OCI-LY3 (cell line): ENCODE data around the gene UBQLN4.

Experiments
- H2AFZ ChIP-seq: fragments of 200-600, 300-600 bp; shearing (Covaris generic); 2 replicates; pipeline ENCODE4 v1.6.0; 2014; ENCODE audit warnings: antibody characterized with exemption, low read depth, low read length
- H3K27ac ChIP-seq: fragments of 200-600, 300-600 bp; sonication (generic); 2 replicates; pipeline ENCODE4 v1.5.1; 2014; ENCODE audit warnings: mild to moderate bottlenecking, low read length, moderate library complexity, mixed read lengths
- H3K27me3 ChIP-seq: fragments of 200-600, 300-600 bp; sonication (generic); 2 replicates; pipeline ENCODE4 v1.6.1; 2014; ENCODE audit warnings: low read depth, low read length, mixed read lengths
- H3K36me3 ChIP-seq: fragments of 200-600, 300-600 bp; sonication (generic); replicated peaks from 2 replicates; pipeline ENCODE3; 2014; ENCODE audit warnings: low read depth, low read length, mixed read lengths
- H3K4me1 ChIP-seq: fragments of 300-600, 200-600 bp; sonication (generic); 2 replicates; pipeline ENCODE4 v1.6.1; 2014; ENCODE audit warnings: low read length, mixed read lengths
- H3K4me2 ChIP-seq: fragments of 200-600, 300-600 bp; sonication (generic); 2 replicates; pipeline ENCODE4 v1.6.1; 2014; ENCODE audit warnings: low read length, mixed read lengths
- H3K4me3 ChIP-seq: fragments of 300-600, 200-600 bp; sonication (generic); 2 replicates; pipeline ENCODE4 v1.5.1; 2014; ENCODE audit warnings: antibody characterized with exemption, mild to moderate bottlenecking, low read length, moderate library complexity
- H3K79me2 ChIP-seq: fragments of 300-600, 200-600 bp; shearing (Covaris generic); 2 replicates; pipeline ENCODE4 v1.6.1; 2014; ENCODE audit warnings: mild to moderate bottlenecking, low read length, mixed read lengths
- H3K9ac ChIP-seq: fragments of 300-600, 200-600 bp; shearing (Covaris generic); 2 replicates; pipeline ENCODE4 v1.6.0; 2014; ENCODE audit warnings: mild to moderate bottlenecking, low read length, moderate library complexity
- H3K9me3 ChIP-seq: fragments of 200-600, 300-600 bp; shearing (Covaris generic); 2 replicates; pipeline ENCODE4 v1.6.1; 2014; ENCODE audit warnings: low read length, mixed read lengths; ENCODE audit not compliant: insufficient read depth
- H4K20me1 ChIP-seq: fragments of 200-600, 300-600 bp; sonication (generic); 2 replicates; pipeline ENCODE4 v1.6.1; 2016; ENCODE audit warnings: low read length, mixed read lengths; ENCODE audit not compliant: insufficient read depth
- EZH2phosphoT487 ChIP-seq: fragments of 200-600 bp; shearing (Covaris generic); IDR thresholded peaks from 2 replicates; pipeline ENCODE4 v1.6.1; 2018; ENCODE audit warnings: antibody characterized with exemption, mixed run types, low read depth
- TF ChIP-seq, protein P1 (sequence below): fragments of 200-600, 300-600 bp; sonication (generic); IDR thresholded peaks from 2 replicates; pipeline ENCODE4 v1.5.1; 2014; ENCODE audit warnings: antibody characterized with exemption, low read length, low read depth

The UBQLN4 gene

DNA sequence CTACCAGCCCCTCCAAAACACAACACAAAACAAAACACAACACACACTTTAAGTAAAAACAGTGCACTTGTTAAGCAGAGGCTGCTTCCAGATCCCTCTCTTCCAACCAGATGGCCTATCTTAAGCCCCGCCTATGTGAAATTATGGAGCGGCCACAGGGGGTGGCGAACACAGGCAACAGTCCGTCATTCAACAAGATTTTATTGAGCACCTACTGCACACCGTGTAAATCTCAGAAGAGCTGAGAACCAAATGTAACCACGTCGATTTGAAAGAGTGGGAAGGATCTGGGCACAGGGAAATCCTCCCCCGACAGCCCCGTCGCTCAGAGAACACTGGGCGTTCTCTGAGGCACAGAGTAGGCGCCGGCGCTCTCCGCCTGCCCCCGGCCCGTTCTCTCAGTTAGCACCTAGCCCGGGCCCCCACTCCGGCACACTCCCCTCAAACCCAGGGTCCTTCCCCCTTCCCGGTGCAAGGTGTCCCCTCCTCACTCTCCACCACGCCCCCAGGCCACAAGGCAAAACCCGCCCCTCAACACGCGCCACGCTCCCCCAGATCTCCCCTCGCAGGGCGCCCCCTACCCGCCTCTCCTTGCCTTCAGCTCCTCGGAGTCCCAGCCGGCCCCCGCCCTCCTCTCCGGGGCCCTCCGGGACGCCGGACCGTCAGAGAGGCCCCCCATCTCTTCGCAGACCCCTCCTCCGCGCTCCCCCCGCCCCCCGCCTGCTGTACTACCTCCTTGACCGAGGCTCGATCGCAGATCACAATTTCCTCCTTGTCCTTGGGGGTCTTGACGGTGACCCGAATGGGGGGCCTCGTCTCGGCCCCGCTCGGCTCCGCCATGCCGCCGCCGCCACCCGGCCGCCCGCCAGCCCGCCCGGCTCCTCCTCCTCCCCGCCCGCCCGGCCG lies 483 bp downstream of the UBQLN4 start:
- TF ChIP-seq, protein P1, sequence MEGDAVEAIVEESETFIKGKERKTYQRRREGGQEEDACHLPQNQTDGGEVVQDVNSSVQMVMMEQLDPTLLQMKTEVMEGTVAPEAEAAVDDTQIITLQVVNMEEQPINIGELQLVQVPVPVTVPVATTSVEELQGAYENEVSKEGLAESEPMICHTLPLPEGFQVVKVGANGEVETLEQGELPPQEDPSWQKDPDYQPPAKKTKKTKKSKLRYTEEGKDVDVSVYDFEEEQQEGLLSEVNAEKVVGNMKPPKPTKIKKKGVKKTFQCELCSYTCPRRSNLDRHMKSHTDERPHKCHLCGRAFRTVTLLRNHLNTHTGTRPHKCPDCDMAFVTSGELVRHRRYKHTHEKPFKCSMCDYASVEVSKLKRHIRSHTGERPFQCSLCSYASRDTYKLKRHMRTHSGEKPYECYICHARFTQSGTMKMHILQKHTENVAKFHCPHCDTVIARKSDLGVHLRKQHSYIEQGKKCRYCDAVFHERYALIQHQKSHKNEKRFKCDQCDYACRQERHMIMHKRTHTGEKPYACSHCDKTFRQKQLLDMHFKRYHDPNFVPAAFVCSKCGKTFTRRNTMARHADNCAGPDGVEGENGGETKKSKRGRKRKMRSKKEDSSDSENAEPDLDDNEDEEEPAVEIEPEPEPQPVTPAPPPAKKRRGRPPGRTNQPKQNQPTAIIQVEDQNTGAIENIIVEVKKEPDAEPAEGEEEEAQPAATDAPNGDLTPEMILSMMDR = peak; percentile 49
- TF ChIP-seq EZH2phosphoT487 = no peak
- no peaks in the 10 kb centered on the region for H4K20me1 ChIP-seq
- H3K9me3 ChIP-seq = no peaks in the 10 kb centered on the region
- H3K27ac ChIP-seq = peak overlapping the region; percentile 43
- peaks cover 12% of the 10 kb centered on the region for H3K4me1 ChIP-seq
- peak overlapping the region; percentile 77 for H3K4me2 ChIP-seq
- peak overlapping the region; percentile 48; the same call in 1 of the 2 replicates for H2AFZ ChIP-seq
- H3K79me2 ChIP-seq = peaks cover 21% of the 10 kb centered on the region
- peaks cover 15% of the 10 kb centered on the region for H3K36me3 ChIP-seq
- peak overlapping the region; percentile 86 for H3K4me3 ChIP-seq
- no peaks in the 10 kb centered on the region for H3K27me3 ChIP-seq
- H3K9ac ChIP-seq = peak overlapping the region; percentile 62

GRCh38 chr1:156051011-156051725 lies 2.4 kb downstream of the UBQLN4 start:
- TF ChIP-seq EZH2phosphoT487 = no peak
- TF ChIP-seq, protein P1 = no peak
- Histone ChIP-seq H2AFZ (no peak overlapping the region), H3K27me3 (no peaks in the 10 kb centered on the region), H3K4me2 (no peak overlapping the region), H3K36me3 (peaks cover 17% of the 10 kb centered on the region), H3K79me2 (peaks cover 21% of the 10 kb centered on the region), H3K9ac (no peak overlapping the region), H3K27ac (no peak overlapping the region), H3K4me1 (peaks cover 12% of the 10 kb centered on the region), H3K4me3 (no peak overlapping the region), H4K20me1 (no peaks in the 10 kb centered on the region), H3K9me3 (no peaks in the 10 kb centered on the region)

GRCh38 chr1:156050376-156050775 lies 3.2 kb downstream of the UBQLN4 start:
- no peak overlapping the region for H3K4me3 ChIP-seq
- no peak overlapping the region for H3K27ac ChIP-seq
- H3K9me3 ChIP-seq = no peaks in the 10 kb centered on the region
- no peaks in the 10 kb centered on the region for H4K20me1 ChIP-seq
- no peak overlapping the region for H3K9ac ChIP-seq
- H3K27me3 ChIP-seq = no peaks in the 10 kb centered on the region
- TF ChIP-seq, protein P1 = no peak
- no peak for TF ChIP-seq EZH2phosphoT487
- no peak overlapping the region for H2AFZ ChIP-seq
- peaks cover 19% of the 10 kb centered on the region for H3K36me3 ChIP-seq
- H3K4me2 ChIP-seq = no peak overlapping the region
- peaks cover 17% of the 10 kb centered on the region for H3K79me2 ChIP-seq
- H3K4me1 ChIP-seq = peaks cover 6% of the 10 kb centered on the region

GRCh38 chr1:156048663-156049258 lies 4.8 kb downstream of the UBQLN4 start:
- Histone ChIP-seq H3K27me3 (no peaks in the 10 kb centered on the region), H3K79me2 (peaks cover 14% of the 10 kb centered on the region), H3K4me2 (no peak overlapping the region), H3K4me1 (peaks cover 5% of the 10 kb centered on the region), H3K36me3 (peaks cover 21% of the 10 kb centered on the region), H4K20me1 (no peaks in the 10 kb centered on the region), H2AFZ (no peak overlapping the region), H3K27ac (no peak overlapping the region), H3K9ac (no peak overlapping the region), H3K4me3 (no peak overlapping the region), H3K9me3 (no peaks in the 10 kb centered on the region)
- no peak for TF ChIP-seq EZH2phosphoT487
- TF ChIP-seq, protein P1 = no peak
